HG03039 (cell line): ENCODE results near the gene IQGAP2.

ENCODE experiments used
- ATAC-seq: cut with Tn5 transposase; IDR thresholded peaks from one replicate; pipeline ENCODE4 v1.9.1; 2021; ENCODE audit warnings: mild to moderate bottlenecking, moderate library complexity; ENCODE audit not compliant: unreplicated experiment

Gene IQGAP2

GRCh38 chr5:76561959-76562358 lies 158.9 kb downstream of the IQGAP2 start:
- no peak for ATAC-seq

- no peak for ATAC-seq
Observed at GRCh38 chr5:76565009-76565408, 161.9 kb downstream of the IQGAP2 start.

DNA sequence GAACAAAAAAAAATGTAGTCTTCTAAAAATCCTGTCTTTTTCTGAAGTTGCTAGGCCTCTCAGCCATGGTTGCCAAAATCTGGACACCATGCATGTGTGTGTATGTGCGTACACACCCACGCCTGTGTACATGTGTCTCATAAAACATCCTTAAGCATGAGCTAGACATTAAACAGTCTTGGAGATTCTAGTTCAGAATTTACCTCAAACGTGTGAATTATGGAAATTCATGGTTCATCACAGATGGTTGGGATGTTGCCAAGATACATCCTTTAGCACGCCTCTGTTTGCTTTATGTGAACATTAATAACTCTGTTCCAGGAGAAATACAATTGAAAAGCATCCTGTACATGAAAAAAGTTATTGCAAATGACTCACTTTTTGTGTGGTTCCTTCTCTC lies 167.1 kb downstream of the IQGAP2 start:
- ATAC-seq = no peak

GRCh38 chr5:76571559-76571958 lies 168.5 kb downstream of the IQGAP2 start:
- ATAC-seq = no peak

DNA sequence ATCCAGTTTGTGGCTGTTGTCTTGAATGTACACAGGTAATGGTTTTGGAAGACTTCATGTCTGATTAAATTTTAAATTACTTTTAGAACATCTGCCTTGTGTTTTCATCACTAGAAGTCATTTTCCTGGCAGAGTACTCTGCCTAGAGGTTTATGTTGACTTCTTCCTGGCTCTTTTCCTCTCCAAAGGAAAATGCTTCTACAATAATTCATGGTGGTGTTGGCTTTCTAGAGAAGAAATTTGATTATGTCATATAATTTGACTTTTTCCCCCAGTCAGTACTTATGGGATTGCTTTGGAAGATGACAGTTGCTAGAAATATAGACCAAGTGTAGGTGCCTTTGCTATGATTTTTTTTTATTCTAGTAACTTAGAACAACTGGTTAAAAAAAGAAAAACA lies 173.4 kb downstream of the IQGAP2 start:
- ATAC-seq = no peak

DNA sequence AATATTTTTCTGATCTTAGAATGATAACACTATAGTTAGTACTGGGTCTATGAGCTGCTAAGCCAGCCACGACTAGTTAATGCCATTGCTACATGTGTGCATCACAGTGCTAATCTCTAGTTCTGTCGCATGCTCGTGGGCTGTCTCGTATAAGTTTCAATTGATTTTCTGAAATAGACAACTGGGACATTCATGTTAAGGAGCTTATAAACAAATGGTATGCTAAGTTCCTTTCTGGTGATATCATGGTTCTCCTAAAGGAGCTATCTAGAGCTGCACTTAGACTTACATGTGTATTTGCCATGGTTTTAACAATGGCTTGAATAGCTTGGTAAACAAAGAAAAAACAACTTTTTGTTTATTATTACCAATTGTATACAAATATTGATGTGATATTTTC lies 173.9 kb downstream of the IQGAP2 start:
- ATAC-seq = no peak

DNA sequence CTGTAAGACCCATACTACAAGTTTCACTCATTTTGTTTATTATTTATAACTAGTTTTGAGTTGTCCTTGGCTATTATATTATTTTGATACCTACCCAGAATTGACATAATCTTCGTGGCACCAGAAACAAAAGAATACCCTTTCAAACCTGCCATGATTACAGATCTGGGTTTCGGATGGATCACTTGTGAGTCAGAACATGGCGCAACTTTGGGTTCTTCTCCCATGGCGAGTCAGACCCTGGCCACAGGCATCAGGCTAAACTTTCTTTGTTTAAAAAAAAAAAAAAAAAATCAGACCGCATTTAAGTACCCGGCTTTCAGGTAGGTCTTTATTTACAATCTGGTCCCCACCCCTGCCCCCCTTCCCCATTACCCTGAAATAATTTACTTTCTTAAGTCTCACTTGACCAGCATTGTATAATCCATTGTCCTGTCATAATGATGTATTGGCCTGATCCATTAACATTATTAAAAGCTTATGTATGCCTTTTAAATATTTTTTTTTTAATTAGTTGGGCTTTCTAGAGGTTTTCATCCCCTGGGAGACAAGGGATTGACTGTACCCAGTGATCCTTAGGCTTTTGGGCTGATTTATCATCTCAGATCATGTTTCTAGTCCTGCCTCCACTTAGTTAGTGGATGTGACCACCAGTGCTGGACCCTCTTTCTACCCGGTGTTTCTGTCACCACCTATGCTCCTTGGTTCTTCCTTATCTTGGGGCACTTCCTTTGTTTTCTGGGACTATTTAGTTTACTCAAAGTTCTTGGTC lies 176.3 kb downstream of the IQGAP2 start:
- no peak for ATAC-seq

DNA sequence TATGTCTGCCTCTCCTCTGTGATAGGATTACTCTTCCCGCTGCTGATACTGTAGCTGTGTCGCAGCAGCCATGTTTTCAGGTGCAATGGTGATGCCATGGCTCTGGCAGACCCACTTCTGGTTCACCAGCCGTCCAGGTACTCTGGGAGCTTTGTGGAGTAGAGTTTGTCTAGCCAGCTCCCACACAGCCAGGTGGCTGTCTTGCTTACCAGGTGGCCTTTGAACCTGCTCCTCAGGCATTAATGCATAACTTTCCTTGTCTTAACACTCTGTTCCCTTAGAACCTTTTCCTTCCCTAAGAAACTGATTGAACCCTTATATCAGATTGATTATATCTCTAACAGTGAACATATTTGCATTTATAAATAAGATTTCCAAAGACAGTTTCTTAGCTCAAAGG lies 177.9 kb downstream of the IQGAP2 start:
- no peak for ATAC-seq

DNA sequence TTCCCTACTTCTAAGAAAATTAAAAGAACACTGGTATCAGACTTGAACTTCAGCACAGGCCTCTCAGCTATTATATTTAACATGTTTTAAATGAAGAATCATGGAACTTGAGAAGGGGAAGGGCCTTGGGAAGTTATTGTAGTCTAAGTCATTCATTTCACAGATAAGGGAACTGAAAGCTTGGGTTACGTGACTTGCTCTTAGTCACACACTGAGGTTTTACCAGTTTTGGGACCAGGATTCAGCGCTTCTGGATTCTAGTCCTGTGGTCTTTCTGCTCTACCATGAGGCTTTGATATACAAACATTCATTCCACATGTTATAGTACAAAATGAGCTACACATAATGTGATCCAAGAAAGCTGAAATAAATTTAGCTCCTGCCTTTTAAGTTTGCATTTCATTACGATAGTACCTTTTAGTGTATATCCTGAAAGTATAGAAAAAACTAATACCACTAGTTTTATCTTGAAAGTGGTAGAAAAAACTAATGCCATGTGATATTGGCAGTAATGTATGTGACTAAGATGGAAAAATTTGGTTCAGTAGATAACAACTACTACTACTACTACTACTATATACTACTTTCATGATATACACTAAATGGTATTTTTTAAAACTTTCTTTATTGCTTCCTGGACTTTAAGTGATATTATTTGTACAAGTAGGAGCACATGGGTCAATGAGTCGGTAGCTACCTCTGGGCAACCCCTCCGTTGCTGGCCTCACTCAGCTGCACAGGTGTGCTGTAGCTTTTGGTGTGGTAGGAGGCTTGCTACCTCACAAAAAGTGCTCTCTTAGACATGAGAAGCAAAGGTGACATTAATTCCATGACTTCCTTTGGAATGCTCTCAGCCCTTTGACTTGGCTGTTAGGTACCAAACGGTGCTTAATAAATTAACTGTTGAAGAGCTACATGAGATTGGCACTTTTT lies 179.4 kb downstream of the IQGAP2 start:
- peak; percentile 74 for ATAC-seq

GRCh38 chr5:76583163-76584047 lies 180.3 kb downstream of the IQGAP2 start:
- ATAC-seq = no peak

- no peak for ATAC-seq
Observed at GRCh38 chr5:76585783-76586217, 182.7 kb downstream of the IQGAP2 start.

GRCh38 chr5:76586531-76586930 lies 183.4 kb downstream of the IQGAP2 start:
- no peak for ATAC-seq

DNA sequence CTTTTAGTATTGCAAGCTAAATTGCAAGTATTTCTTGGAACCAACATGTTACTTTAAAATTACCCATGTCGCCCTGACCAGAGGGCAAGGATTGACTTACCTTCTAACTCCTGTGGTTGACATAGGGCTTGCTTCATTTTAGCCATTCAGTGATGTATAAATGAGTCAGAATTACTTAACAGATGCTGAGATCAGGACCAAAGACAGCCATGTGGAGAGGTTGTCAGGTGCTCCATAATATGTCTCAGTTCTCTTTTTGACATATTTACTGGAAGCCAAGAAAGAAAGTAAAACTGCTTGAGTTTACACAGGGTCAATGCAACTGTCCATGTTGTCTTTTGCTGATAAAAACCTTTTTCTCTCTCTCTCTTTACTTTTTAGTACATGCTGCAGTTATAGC lies 186.9 kb downstream of the IQGAP2 start:
- peak; percentile 95 for ATAC-seq

DNA sequence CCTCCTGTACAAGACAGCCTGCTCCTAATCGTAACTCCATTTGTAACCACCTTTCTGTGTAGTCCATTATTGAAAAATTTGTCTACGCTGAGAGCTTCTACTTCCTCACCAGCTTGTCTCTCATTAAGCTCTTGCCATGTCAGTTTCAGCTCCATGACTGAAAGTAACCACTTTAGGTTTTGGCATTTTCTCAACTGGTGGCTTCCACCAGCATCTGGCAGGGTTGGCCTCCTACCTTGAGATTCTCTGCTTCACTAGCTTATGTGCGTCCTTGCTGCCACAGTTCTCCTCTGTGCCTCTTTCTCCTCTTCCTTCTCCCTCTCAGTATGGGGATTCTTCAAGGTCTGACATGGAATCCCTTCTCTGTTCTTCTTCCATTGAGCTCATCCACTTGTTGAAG lies 188.3 kb downstream of the IQGAP2 start:
- ATAC-seq = no peak

GRCh38 chr5:76592692-76593091 lies 189.6 kb downstream of the IQGAP2 start:
- no peak for ATAC-seq

DNA sequence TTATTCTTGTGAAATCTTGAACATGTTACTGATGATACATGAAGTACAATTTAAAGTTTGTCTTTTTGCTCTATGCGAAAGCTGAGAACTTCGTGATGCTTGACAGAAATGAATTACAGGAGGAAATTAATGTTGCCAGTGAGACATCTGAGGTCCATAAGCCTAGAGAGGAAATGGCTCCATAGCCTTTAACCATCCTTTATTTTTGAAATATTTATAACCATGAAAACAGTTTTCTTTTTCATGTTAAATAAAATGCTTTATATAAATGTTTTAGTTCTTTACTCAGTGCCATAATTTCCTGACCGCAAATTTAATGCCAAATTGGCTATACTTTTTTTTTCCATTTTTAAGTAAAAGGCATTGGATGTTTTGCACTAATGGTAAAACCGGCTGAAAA lies 191.0 kb downstream of the IQGAP2 start:
- no peak for ATAC-seq

DNA sequence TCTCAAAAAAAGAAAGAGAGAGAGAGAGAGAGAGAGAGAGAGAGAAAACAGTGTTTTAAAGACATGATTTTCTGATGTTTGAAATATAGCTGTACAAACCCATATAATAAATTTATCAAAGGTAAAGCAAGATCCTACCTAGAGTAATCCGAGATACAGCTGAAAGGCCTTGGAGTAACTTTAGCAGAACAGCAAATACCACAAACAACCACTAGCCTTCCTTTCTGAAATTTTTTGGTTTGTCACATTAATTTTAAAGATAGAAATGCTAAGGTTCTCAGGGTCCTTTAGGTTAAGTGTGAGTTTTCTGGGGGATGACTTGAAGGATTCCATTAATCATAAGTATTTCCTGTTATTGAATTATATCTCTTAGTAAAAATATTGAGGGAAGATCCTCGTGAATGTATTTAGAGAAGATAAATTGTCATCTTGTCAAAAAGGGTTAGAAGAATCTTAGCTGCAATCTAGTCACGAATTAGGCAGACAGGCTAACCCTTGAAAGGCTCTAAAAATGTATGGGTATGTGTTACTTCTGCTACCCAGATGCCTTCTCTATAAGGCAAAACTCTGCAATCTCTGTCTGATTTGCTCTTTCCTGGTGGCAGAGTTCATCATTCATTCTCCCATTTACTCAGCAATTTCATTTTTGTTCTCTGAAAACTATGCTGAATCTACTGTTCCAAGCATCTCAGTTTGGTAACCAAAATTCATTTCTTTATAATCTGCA lies 192.8 kb downstream of the IQGAP2 start:
- ATAC-seq = no peak

GRCh38 chr5:76598531-76598930 lies 195.4 kb downstream of the IQGAP2 start:
- ATAC-seq = no peak

DNA sequence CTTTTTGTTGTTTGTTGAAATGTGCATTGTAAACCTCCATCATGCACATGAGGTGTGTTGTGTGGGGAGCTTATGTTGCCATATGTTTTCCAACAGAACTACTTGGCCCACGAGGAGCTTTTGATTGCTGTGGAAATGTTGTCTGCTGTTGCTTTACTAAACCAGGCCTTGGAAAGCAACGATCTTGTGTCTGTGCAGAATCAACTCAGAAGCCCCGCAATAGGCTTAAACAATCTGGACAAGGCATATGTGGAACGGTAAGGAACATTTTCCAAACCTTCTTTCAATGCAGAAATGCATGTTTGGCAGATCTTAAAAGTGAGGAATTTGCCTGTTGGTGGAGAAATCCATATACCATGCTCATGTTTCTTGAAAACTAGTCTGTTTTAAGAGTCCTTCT lies 197.6 kb downstream of the IQGAP2 start:
- ATAC-seq = no peak

GRCh38 chr5:76601470-76601869 lies 198.4 kb downstream of the IQGAP2 start:
- ATAC-seq = no peak
